Stimulated activated CD4-positive, alpha-beta T cell treated with anti-CD3 and anti-CD28 coated beads, Interleukin-4, amount 100 ng/mL, for 24 hours (primary cell): Measurements from ENCODE around the gene LMTK3.

ENCODE experiments used
- DNase-seq: peaks from one replicate; pipeline ENCODE4 v3.0.0-alpha.2; 2020

LMTK3 gene

DNA sequence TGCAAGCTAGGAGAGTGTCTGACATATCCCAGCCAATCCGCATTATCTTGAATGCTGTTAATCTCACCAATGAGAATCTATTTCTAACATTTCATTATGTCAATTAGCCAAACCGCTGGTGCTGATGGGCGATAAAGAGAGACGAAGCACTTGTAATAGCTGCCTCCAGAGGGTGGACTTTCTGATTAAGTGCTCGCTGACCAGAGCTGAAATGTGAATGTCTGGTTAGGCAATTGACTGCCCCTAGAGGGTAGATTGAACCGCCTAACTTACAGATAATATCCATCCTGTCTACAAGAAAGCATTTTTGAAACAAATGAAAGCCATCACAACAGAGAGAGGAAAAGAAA lies 66.4 kb downstream of the LMTK3 start:
- no peak for DNase-seq

- DNase-seq = no peak
Measured at GRCh38 chr19:48444936-48445200, 66.8 kb downstream of the LMTK3 start.

GRCh38 chr19:48444129-48444935 lies 67.3 kb downstream of the LMTK3 start:
- DNase-seq = no peak

- no peak for DNase-seq
Measured at GRCh38 chr19:48443731-48444128, 67.9 kb downstream of the LMTK3 start.

DNA sequence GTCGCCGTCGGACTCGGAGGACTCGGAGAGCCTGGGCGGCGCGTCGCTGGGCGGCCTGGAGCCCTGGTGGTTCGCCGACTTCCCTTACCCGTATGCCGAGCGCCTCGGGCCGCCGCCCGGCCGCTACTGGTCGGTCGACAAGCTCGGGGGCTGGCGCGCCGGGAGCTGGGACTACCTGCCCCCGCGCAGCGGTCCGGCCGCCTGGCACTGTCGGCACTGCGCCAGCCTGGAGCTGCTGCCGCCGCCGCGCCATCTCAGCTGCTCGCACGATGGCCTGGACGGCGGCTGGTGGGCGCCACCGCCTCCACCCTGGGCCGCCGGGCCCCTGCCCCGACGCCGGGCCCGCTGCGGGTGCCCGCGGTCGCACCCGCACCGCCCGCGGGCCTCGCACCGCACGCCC lies 68.4 kb downstream of the LMTK3 start:
- DNase-seq = no peak

DNA sequence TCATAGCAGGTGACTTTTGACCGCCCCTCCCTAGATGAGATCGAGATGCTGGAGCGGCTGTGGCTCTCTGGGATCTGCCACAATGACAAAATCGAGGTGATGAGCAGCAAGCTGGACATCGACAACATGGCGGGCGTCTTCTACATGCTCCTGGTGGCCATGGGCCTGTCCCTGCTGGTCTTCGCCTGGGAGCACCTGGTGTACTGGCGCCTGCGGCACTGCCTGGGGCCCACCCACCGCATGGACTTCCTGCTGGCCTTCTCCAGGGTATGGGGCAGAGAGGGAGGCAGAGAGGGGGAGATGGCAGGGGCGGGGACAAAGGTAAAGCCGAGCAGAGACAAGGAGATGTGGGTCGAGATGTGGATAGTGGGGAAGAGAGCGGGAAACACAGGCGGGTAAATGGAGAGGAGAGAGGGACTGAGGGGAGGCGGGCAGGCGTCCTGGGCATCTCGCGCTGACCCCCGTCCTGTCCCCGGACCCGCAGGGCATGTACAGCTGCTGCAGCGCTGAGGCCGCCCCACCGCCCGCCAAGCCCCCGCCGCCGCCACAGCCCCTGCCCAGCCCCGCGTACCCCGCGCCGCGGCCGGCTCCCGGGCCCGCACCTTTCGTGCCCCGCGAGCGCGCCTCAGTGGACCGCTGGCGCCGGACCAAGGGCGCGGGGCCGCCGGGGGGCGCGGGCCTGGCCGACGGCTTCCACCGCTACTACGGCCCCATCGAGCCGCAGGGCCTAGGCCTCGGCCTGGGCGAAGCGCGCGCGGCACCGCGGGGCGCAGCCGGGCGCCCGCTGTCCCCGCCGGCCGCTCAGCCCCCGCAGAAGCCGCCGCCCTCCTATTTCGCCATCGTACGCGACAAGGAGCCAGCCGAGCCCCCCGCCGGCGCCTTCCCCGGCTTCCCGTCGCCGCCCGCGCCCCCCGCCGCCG lies 69.3 kb downstream of the LMTK3 start:
- DNase-seq = no peak

GRCh38 chr19:48441360-48442050 lies 70.1 kb downstream of the LMTK3 start:
- DNase-seq = no peak

- no peak for DNase-seq
Measured at GRCh38 chr19:48436586-48436985, 75.0 kb downstream of the LMTK3 start.
